ENCODE measurements around the gene LTK.

The LTK gene

GRCh38 chr15:41513506-41514227, at the start of gene LTK:
TSS of gene LTK (minus strand) at chr15:41513827. CDS start at chr15:41513709, 118 bp downstream.
- DNase-seq (ENCODE audit: low read depth): no peak

- DNase-seq (ENCODE audit: low read depth): no peak
Observed at GRCh38 chr15:41562784-41563198, 49.2 kb upstream of the LTK start.

GRCh38 chr15:41562244-41562643, 48.6 kb upstream of the LTK start:
- DNase-seq (ENCODE audit: low read depth): no peak

GRCh38 chr15:41561777-41562145, 48.1 kb upstream of the LTK start:
- DNase-seq (ENCODE audit: low read depth): peak; percentile 76

- DNase-seq (ENCODE audit: low read depth): no peak
Observed at GRCh38 chr15:41561104-41561776, 47.6 kb upstream of the LTK start.

- no peak for DNase-seq (ENCODE audit: low read depth)
Observed at GRCh38 chr15:41560572-41560874, 46.9 kb upstream of the LTK start.

GRCh38 chr15:41559239-41559782, 45.7 kb upstream of the LTK start:
- no peak for DNase-seq (ENCODE audit: low read depth)

- DNase-seq (ENCODE audit: low read depth): peak; percentile 59
Observed at GRCh38 chr15:41558400-41559238, 45.0 kb upstream of the LTK start, which contains the start of gene TYRO3. TSS of gene TYRO3 (plus strand) at chr15:41559212. CDS start at chr15:41559258, 46 bp downstream.

GRCh38 chr15:41557673-41558399, 44.2 kb upstream of the LTK start:
- peak; percentile 74 for DNase-seq (ENCODE audit: low read depth)

GRCh38 chr15:41556677-41557076, 43.0 kb upstream of the LTK start:
- DNase-seq (ENCODE audit: low read depth): no peak

GRCh38 chr15:41554915-41555314, 41.3 kb upstream of the LTK start:
- DNase-seq (ENCODE audit: low read depth): no peak

GRCh38 chr15:41554343-41554742, 40.7 kb upstream of the LTK start:
- no peak for DNase-seq (ENCODE audit: low read depth)

- DNase-seq (ENCODE audit: low read depth): no peak
Observed at GRCh38 chr15:41553731-41554130, 40.1 kb upstream of the LTK start.

- no peak for DNase-seq (ENCODE audit: low read depth)
Observed at GRCh38 chr15:41550066-41550775, 36.6 kb upstream of the LTK start.

GRCh38 chr15:41546851-41547786, 33.5 kb upstream of the LTK start:
- DNase-seq (ENCODE audit: low read depth): peak; percentile 52

GRCh38 chr15:41545218-41545617, 31.6 kb upstream of the LTK start:
- no peak for DNase-seq (ENCODE audit: low read depth)

GRCh38 chr15:41544650-41545015, 31.0 kb upstream of the LTK start:
- DNase-seq (ENCODE audit: low read depth): no peak

- DNase-seq (ENCODE audit: low read depth): no peak
Observed at GRCh38 chr15:41543521-41543870, 29.9 kb upstream of the LTK start.

GRCh38 chr15:41536866-41537265, 23.2 kb upstream of the LTK start:
- DNase-seq (ENCODE audit: low read depth): no peak

GRCh38 chr15:41535544-41535943, 21.9 kb upstream of the LTK start:
- DNase-seq (ENCODE audit: low read depth): no peak
